H7 (cell line): ENCODE results near the gene SH3TC2. TPM values are rescaled to one million over a fixed set of nuclear protein-coding genes. Genes with fewer than 3 reads are reported as not detected.

ENCODE experiments used
- DNase-seq: peaks from one replicate; pipeline ENCODE4 v3.0.0; 2012
- H3K27me3 ChIP-seq: 2 replicates; pipeline ENCODE4 v1.6.0; 2011; ENCODE audit warnings: mild to moderate bottlenecking, low read length; ENCODE audit not compliant: control insufficient read depth, insufficient read depth
- H3K36me3 ChIP-seq: replicated peaks from 2 replicates; pipeline ENCODE4 v1.5.1; 2011; ENCODE audit warnings: low read length; ENCODE audit not compliant: control insufficient read depth, insufficient read depth
- H3K4me3 ChIP-seq: 2 replicates; pipeline ENCODE4 v1.5.1; 2011; ENCODE audit warnings: low read depth, mild to moderate bottlenecking, control low read depth, low read length, moderate library complexity; ENCODE audit not compliant: insufficient read depth
- total RNA-seq: library from RNA; depleted of rRNA; stranded (reverse); fragments of >200 nt; shearing (Covaris generic); gene quantifications from 2 replicates; pipeline ENCODE4 v1.2.3, GENCODE V29; 2014

The SH3TC2 gene
- total RNA-seq, 1 experiment from 2014 or later, result not detected

GRCh38 chr5:148970876-148971275 is 92.0 kb downstream of the SH3TC2 start:
- no peak for DNase-seq
- H3K27me3 ChIP-seq, result no peaks in the 10 kb centered on the region
- no peaks in the 10 kb centered on the region for H3K36me3 ChIP-seq
- H3K4me3 ChIP-seq, result no peak overlapping the region

DNA sequence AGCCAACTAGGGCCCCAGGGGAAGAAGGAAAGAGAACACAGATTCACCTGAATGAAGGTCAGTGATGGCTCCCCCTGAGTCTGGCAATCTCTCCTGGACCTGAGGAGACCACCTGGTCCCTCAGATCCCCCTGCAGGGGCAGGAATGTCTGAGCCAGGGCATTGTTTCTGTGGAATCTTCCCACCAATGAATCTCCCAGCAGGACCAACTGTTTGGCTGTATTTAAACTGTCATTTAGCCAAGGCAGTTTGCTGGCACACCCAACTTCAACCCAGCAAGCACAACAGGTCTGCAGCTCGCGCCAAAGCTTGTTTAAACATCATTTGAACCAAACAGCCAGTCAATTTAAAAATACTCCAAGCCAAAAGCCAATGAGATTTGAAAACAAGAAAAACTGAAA is 92.6 kb downstream of the SH3TC2 start:
- H3K36me3 ChIP-seq, result no peaks in the 10 kb centered on the region
- no peaks in the 10 kb centered on the region for H3K27me3 ChIP-seq
- H3K4me3 ChIP-seq, result no peak overlapping the region
- DNase-seq, result peak; percentile 42

- DNase-seq, result no peak
- H3K27me3 ChIP-seq, result no peaks in the 10 kb centered on the region
- no peak overlapping the region for H3K4me3 ChIP-seq
- no peaks in the 10 kb centered on the region for H3K36me3 ChIP-seq
Measured at GRCh38 chr5:148969291-148969690, 93.6 kb downstream of the SH3TC2 start.

DNA sequence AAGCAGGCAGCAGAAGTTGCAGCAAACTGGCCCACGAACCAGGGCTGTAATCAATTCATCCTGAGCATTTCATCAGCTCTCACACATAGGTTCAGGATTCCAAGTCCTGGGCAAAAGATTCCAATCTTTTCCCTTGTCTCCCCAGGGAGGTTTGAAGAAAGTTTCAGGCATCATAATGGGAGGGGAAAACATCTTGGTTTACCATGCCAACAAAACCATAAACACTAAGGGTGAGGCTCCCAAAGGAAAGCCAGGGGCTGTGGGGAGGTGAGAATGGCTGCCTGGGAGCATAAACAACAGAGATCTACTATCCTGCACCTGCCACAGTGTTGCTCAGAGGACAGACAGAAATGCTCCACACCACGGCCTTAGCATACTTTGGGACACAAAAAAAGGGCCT is 94.6 kb downstream of the SH3TC2 start:
- no peak for DNase-seq
- Histone ChIP-seq H3K36me3 (no peaks in the 10 kb centered on the region), H3K27me3 (no peaks in the 10 kb centered on the region), H3K4me3 (no peak overlapping the region)

GRCh38 chr5:148967783-148968182 is 95.1 kb downstream of the SH3TC2 start:
- DNase-seq, result no peak
- H3K27me3 ChIP-seq, result no peaks in the 10 kb centered on the region
- no peaks in the 10 kb centered on the region for H3K36me3 ChIP-seq
- H3K4me3 ChIP-seq, result no peak overlapping the region

DNA sequence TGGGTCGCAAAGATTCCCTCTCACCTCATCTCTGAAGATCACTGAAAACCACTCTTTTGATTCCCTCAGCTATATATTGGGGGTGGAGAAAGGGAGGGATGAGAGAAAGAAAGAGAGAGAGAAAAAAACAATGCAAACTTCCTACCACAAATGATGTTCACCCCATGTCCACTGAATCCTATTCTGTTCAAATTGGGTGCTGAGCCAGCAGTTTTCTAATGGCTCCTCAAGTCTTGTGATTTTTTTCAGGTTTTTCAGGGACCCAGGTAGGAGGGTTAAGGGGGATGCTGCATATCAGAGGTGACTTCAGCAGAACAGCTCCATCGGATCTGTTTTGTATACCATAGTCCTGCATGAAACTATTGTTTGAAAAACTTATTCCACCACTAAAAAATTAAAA is 95.9 kb downstream of the SH3TC2 start:
- Histone ChIP-seq H3K4me3 (no peak overlapping the region), H3K36me3 (no peaks in the 10 kb centered on the region), H3K27me3 (no peaks in the 10 kb centered on the region)
- DNase-seq, result no peak

DNA sequence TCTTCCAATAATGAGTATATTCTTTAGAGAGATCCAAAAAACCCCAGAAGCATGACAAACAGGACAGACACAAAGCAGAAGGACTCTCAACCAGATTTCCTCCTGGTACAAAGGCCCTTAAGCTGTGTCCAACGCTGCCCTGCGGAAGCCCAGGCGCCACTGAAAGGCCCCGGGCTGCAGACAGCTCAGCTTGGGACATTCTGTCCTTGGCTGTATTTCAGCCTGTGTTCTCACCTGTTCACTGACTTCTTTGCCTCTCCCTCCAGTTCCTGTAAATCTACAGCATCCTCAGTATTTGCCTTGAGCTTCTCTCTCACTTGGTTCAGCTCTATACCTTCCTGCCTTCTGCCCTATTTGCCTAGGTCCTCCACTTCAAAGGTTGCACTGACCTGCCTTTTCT is 96.5 kb downstream of the SH3TC2 start:
- no peak for DNase-seq
- Histone ChIP-seq H3K4me3 (no peak overlapping the region), H3K27me3 (no peaks in the 10 kb centered on the region), H3K36me3 (no peaks in the 10 kb centered on the region)

GRCh38 chr5:148965511-148966265 is 97.2 kb downstream of the SH3TC2 start:
- no peak for DNase-seq
- H3K4me3 ChIP-seq, result no peak overlapping the region
- no peaks in the 10 kb centered on the region for H3K27me3 ChIP-seq
- no peaks in the 10 kb centered on the region for H3K36me3 ChIP-seq

DNA sequence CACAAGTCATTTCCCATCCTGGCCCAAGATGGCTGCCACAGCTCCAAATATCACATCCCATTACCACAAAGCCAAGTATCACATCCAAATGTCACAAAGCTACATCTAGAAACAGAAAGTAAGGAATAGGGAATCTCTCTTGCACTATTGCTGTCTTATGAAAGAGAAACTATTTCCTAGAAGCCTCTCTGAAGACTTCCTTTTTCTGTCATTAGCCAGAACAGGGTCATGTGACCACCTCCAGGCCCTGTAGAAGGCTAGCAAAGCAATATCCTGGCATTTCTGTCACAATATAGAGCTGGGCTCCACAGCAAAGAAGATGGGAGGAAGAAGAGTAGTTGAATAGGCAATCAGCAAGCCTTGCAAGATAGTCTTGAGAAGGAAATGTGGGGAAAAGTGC is 99.2 kb downstream of the SH3TC2 start:
- Histone ChIP-seq H3K27me3 (no peaks in the 10 kb centered on the region), H3K4me3 (no peak overlapping the region), H3K36me3 (no peaks in the 10 kb centered on the region)
- DNase-seq, result no peak

DNA sequence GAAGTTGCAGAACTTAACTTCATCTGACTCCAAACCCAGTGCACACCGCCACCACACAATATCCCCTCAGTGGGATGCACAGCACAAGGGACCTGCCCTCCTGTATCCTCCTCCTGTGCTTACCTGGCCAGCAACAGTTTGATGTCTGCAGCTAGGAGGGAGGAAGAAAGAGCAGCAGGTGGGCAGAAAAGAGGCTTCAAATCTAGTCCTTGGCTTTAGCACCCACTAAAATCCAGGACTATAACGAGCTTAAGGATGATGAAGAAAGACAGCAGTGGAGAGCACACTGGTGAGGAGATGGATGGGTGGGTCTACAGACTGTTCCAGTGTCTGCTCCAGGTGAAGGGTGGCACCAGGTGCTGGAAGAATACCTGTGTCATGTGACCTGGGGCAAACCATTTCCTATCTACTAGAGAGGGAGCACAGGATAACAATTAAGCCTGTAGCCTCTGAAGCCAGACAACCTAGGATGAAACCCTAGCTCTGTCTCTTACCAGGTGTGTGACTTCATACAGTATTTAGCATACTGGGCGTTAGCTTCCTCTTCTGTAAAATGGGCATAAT is 100.0 kb downstream of the SH3TC2 start:
- Histone ChIP-seq H3K4me3 (no peak overlapping the region), H3K36me3 (no peaks in the 10 kb centered on the region), H3K27me3 (no peaks in the 10 kb centered on the region)
- DNase-seq, result no peak

GRCh38 chr5:148962200-148962550 is 100.7 kb downstream of the SH3TC2 start:
- no peak overlapping the region for H3K4me3 ChIP-seq
- no peaks in the 10 kb centered on the region for H3K27me3 ChIP-seq
- no peaks in the 10 kb centered on the region for H3K36me3 ChIP-seq
- DNase-seq, result no peak

DNA sequence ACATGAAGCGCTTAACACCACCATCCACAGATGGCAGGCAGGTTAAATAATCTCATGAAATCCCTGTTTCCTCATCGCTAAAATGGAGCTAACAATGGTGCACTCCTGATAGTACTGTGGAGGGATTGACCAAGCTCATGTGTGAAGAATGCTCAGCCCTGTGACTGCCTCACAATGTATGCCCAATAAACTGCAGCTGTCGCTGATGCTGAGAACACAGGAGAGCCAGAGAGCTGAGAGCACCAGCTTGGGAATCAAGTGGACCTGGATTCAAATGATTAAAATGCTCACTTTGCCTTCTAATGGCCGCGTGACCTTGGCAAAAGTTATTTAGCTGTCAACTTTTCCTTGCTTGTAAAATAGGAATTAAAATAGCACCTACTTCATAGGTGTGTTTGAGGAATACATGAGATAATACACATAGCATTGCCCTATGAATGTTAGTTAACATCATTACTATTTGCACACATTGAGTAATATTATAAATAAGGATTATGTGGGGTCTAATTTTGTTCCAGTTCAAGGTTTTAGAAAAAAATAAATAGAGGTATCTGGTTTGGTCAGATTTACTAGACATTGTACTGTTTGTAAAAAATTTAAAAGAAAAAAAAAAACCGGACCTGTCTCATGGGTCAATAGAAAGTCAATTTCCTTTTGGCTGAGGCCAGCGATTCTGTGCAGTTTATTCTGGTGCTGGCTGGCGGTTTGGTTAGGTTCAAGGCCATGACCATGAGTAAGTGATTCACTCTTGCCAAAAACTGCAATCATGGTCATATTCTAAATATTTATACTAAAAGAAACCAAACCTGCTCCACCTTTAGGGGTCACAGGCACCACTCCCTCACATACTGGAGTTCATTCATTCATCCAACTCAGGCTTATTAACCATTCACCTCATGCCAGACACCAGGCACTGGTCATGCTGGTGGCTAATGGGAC is 101.3 kb downstream of the SH3TC2 start:
- no peak overlapping the region for H3K4me3 ChIP-seq
- DNase-seq, result no peak
- H3K27me3 ChIP-seq, result no peaks in the 10 kb centered on the region
- no peaks in the 10 kb centered on the region for H3K36me3 ChIP-seq

GRCh38 chr5:148960070-148960769 is 102.6 kb downstream of the SH3TC2 start:
- Histone ChIP-seq H3K4me3 (no peak overlapping the region), H3K36me3 (no peaks in the 10 kb centered on the region), H3K27me3 (no peaks in the 10 kb centered on the region)
- DNase-seq, result no peak

DNA sequence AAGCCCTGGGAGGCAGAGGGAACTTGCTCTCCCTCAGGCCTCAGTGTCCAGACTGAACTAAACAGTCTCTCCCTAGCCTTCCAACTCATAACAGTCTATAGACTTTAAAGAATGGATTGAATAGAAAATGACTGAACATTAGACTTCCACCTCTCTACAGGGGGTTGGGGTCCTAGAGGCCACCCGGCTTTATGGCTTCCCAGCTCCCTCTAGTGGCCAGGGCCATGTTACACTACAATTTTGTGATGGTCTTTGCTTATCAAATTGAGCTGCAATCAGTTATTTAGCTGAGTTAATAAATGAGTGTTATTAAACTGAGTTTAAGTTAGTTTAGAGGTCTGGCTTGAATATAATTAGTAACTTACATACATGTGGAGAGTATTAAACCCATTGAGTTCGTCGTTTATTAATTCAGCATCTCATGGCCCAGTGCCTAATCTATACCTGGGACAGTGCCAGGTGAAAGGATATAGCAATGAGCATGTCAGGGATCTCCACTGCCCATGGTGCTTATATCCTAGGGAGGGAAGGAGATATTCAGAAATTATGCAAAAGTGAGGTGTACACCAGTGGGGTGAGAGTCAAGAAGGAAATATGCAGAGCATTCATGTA is 105.2 kb downstream of the SH3TC2 start:
- no peak overlapping the region for H3K4me3 ChIP-seq
- DNase-seq, result peak; percentile 77
- H3K27me3 ChIP-seq, result no peaks in the 10 kb centered on the region
- H3K36me3 ChIP-seq, result no peaks in the 10 kb centered on the region
